H1 (cell line): ENCODE results near the gene CAPZA2. TPM values are rescaled to one million over a fixed set of nuclear protein-coding genes. Genes with fewer than 3 reads are reported as not detected.

Experiments
- CTCF ChIA-PET: fragments of 300-600 bp; sonication (Branson Sonifier 250); formaldehyde crosslinking; loops from one replicate; lab custom pipeline; 2021; ENCODE audit not compliant: partially characterized antibody; lab: Charles Lee
- POLR2A ChIA-PET: fragments of 300-600 bp; sonication (Branson Sonifier 250); formaldehyde crosslinking; loops from one replicate; lab custom pipeline; 2021; ENCODE audit warnings: inconsistent platforms; ENCODE audit not compliant: partially characterized antibody; lab: Charles Lee
- DNase-seq, 2 experiments: peaks; one replicate each; pipeline versions ENCODE4 v3.0.0 to v3.0.0-alpha.2; 2010 to 2022; ENCODE audit warnings: low spot score in 2 of 2, low read depth in 1 of 2, mixed read lengths in 1 of 2
- FAIRE-seq: peaks from 2 replicates; lab custom pipeline; 2011; peaks lifted over from hg19 to GRCh38; lab: Jason Lieb, UNC
- H2AFZ ChIP-seq: 2 replicates; pipeline ENCODE4 v1.8.1; 2012; ENCODE audit warnings: low read length, inconsistent platforms
- H2AK5ac ChIP-seq: 2 replicates; pipeline ENCODE4 v1.6.1; 2013; ENCODE audit warnings: low read depth, low read length
- H2BK120ac ChIP-seq: replicated peaks from 2 replicates; pipeline ENCODE3; 2013; ENCODE audit warnings: low read depth, low read length, inconsistent platforms
- H2BK12ac ChIP-seq: 2 replicates; pipeline ENCODE4 v1.6.1; 2013; ENCODE audit warnings: low read depth, low read length
- H2BK15ac ChIP-seq: 2 replicates; pipeline ENCODE4 v1.6.1; 2013; ENCODE audit warnings: low read length
- H2BK20ac ChIP-seq: 2 replicates; pipeline ENCODE4 v1.6.1; 2013; ENCODE audit warnings: low read length
- H2BK5ac ChIP-seq: 2 replicates; pipeline ENCODE4 v1.6.1; 2013; ENCODE audit warnings: low read depth, low read length
- H3K14ac ChIP-seq: 2 replicates; pipeline ENCODE4 v1.6.1; 2013; ENCODE audit warnings: inconsistent platforms; ENCODE audit not compliant: insufficient read length
- H3K18ac ChIP-seq: 2 replicates; pipeline ENCODE4 v1.6.1; 2013; ENCODE audit warnings: low read length; ENCODE audit errors: extremely low read depth
- H3K23ac ChIP-seq: 2 replicates; pipeline ENCODE4 v1.6.1; 2013; ENCODE audit warnings: inconsistent platforms; ENCODE audit not compliant: insufficient read length
- H3K23me2 ChIP-seq: 2 replicates; pipeline ENCODE4 v1.6.1; 2013; ENCODE audit warnings: low read depth, low read length
- H3K27ac ChIP-seq: 2 replicates; pipeline ENCODE4 v1.6.1; 2011; ENCODE audit warnings: low read depth, low read length, inconsistent platforms
- H3K27me3 ChIP-seq, 4 experiments: replicated peaks in 1 of 4; 1 replicate in 1 of 4; 2 replicates in 3 of 4; pipeline versions ENCODE4 v1.6.1 to v1.8.1; 2011 to 2013; ENCODE audit warnings: low read length in 3 of 4, mild to moderate bottlenecking in 3 of 4, inconsistent platforms in 2 of 4, mixed read lengths in 2 of 4, moderate library complexity in 1 of 4; ENCODE audit not compliant: control insufficient read depth in 3 of 4, insufficient read depth in 3 of 4; ENCODE audit errors: extremely low read depth in 1 of 4
- H3K36me3 ChIP-seq, 4 experiments: 2 replicates each; pipeline versions ENCODE4 v1.6.1 to v1.8.1; 2011 to 2013; ENCODE audit warnings: mild to moderate bottlenecking in 4 of 4, low read length in 3 of 4, moderate library complexity in 2 of 4, control low read depth in 1 of 4, inconsistent platforms in 1 of 4; ENCODE audit not compliant: insufficient read depth in 4 of 4, control insufficient read depth in 2 of 4
- H3K4ac ChIP-seq: replicated peaks from 2 replicates; pipeline ENCODE3; 2013; ENCODE audit warnings: low read length, low read depth, mixed read lengths, inconsistent platforms; ENCODE audit not compliant: insufficient read length
- H3K4me1 ChIP-seq, 4 experiments: replicated peaks in 1 of 4; 1 replicate in 1 of 4; 2 replicates in 3 of 4; pipeline versions ENCODE4 v1.6.1 to v1.8.1; 2011 to 2013; ENCODE audit warnings: low read length in 3 of 4, inconsistent platforms in 2 of 4, mixed read lengths in 1 of 4; ENCODE audit not compliant: insufficient read depth in 4 of 4, control insufficient read depth in 3 of 4
- H3K4me2 ChIP-seq, 2 experiments: 2 replicates each; pipeline versions ENCODE4 v1.6.1 to v1.8.1; 2011 to 2013; ENCODE audit warnings: low read depth in 2 of 2, low read length in 2 of 2, control low read depth in 1 of 2, inconsistent platforms in 1 of 2, mild to moderate bottlenecking in 1 of 2; ENCODE audit not compliant: insufficient read depth in 1 of 2
- H3K4me3 ChIP-seq, 4 experiments: fragments of 200-600, 300-600 bp in 1 of 4; sonication (generic), shearing (Covaris generic), sonication (Bioruptor Twin) in 1 of 4; 2 replicates each; pipeline versions ENCODE4 v1.5.1 to v1.8.1; 2011 to 2016; ENCODE audit warnings: low read length in 4 of 4, low read depth in 3 of 4, control low read depth in 2 of 4, inconsistent platforms in 2 of 4, mild to moderate bottlenecking in 2 of 4, mixed read lengths in 1 of 4, moderate library complexity in 1 of 4; ENCODE audit not compliant: insufficient read depth in 2 of 4; ENCODE audit errors: extremely low read depth in 1 of 4
- H3K56ac ChIP-seq: replicated peaks from 2 replicates; pipeline ENCODE3; 2013; ENCODE audit warnings: low read depth, mild to moderate bottlenecking, mixed read lengths, low read length, inconsistent platforms; ENCODE audit not compliant: insufficient read length
- H3K79me1 ChIP-seq: 2 replicates; pipeline ENCODE4 v1.6.1; 2013; ENCODE audit warnings: low read depth, low read length, control low read depth
- H3K79me2 ChIP-seq, 2 experiments: 2 replicates each; pipeline versions ENCODE4 v1.6.1 to v1.8.1; 2012 to 2013; ENCODE audit warnings: low read length in 2 of 2, mild to moderate bottlenecking in 2 of 2, inconsistent platforms in 1 of 2; ENCODE audit not compliant: insufficient read depth in 2 of 2, control insufficient read depth in 1 of 2
- H3K9ac ChIP-seq, 4 experiments: replicated peaks in 1 of 4; 1 replicate in 1 of 4; 2 replicates in 3 of 4; pipeline versions ENCODE4 v1.6.1 to v1.8.1; 2011 to 2013; ENCODE audit warnings: low read depth in 3 of 4, low read length in 3 of 4, control low read depth in 2 of 4, mild to moderate bottlenecking in 2 of 4, moderate library complexity in 2 of 4, inconsistent platforms in 1 of 4; ENCODE audit errors: extremely low read depth in 1 of 4
- H3K9me3 ChIP-seq, 2 experiments: 2 replicates each; pipeline versions ENCODE4 v1.6.1 to v1.8.1; 2012 to 2013; ENCODE audit warnings: mild to moderate bottlenecking in 2 of 2, moderate library complexity in 2 of 2, control low read depth in 1 of 2, inconsistent platforms in 1 of 2, low read depth in 1 of 2, low read length in 1 of 2, mixed read lengths in 1 of 2; ENCODE audit not compliant: insufficient read depth in 2 of 2
- H4K20me1 ChIP-seq, 2 experiments: replicated peaks in 1 of 2; 2 replicates each; pipeline versions ENCODE3 to v1.8.1; 2011 to 2013; ENCODE audit warnings: inconsistent platforms in 2 of 2, low read length in 2 of 2, mild to moderate bottlenecking in 1 of 2; ENCODE audit not compliant: insufficient read depth in 2 of 2, control insufficient read depth in 1 of 2
- H4K5ac ChIP-seq: 2 replicates; pipeline ENCODE4 v1.6.1; 2013; ENCODE audit warnings: low read length, low read depth, mixed read lengths, inconsistent platforms; ENCODE audit not compliant: insufficient read length
- H4K8ac ChIP-seq: 2 replicates; pipeline ENCODE4 v1.8.0; 2013; ENCODE audit warnings: mild to moderate bottlenecking, moderate library complexity, low read length, inconsistent platforms; ENCODE audit not compliant: insufficient read depth; ENCODE audit errors: extremely low read depth
- H4K91ac ChIP-seq: replicated peaks from 2 replicates; pipeline ENCODE3; 2013; ENCODE audit warnings: low read length, mixed read lengths, inconsistent platforms; ENCODE audit not compliant: insufficient read length
- BCL11A ChIP-seq, 2 experiments: IDR thresholded peaks; one replicate each; pipeline ENCODE4 v1.6.1; 2011; ENCODE audit warnings: low read depth in 2 of 2, low read length in 2 of 2, mild to moderate bottlenecking in 2 of 2
- CBX5 ChIP-seq: fragments of 300-800, 300-1000 bp; sonication (generic); IDR thresholded peaks from 2 replicates; pipeline ENCODE4 v1.7.1; 2016; ENCODE audit warnings: antibody characterized with exemption, low read length, low read depth
- CTBP2 ChIP-seq: IDR thresholded peaks from 2 replicates; pipeline ENCODE4 v1.7.0; 2011; ENCODE audit warnings: borderline replicate concordance, mild to moderate bottlenecking, moderate library complexity, mixed read lengths, low read length; ENCODE audit not compliant: insufficient read depth, insufficient read length
- JUND ChIP-seq: IDR thresholded peaks from 2 replicates; pipeline ENCODE4 v1.6.1; 2011; ENCODE audit warnings: mild to moderate bottlenecking, improper control_type of control experiment, low read length
- KDM1A ChIP-seq: fragments of 200-600, 300-600 bp; sonication (generic); IDR thresholded peaks from 2 replicates; pipeline ENCODE4 v1.7.1; 2016; ENCODE audit warnings: mild to moderate bottlenecking, low read length, borderline replicate concordance
- NANOG ChIP-seq: IDR thresholded peaks from 2 replicates; pipeline ENCODE4 v1.6.1; 2011; ENCODE audit warnings: low read length, low read depth, mild to moderate bottlenecking, inconsistent platforms; ENCODE audit not compliant: insufficient read depth, poor library complexity, severe bottlenecking
- PHF8 ChIP-seq: fragments of 200-600 bp; sonication (generic); conservative IDR thresholded peaks from 2 replicates; pipeline ENCODE4 v1.7.1; 2012; ENCODE audit warnings: low read depth, mild to moderate bottlenecking, inconsistent platforms, low read length, moderate library complexity
- POU5F1 ChIP-seq: IDR thresholded peaks from 2 replicates; pipeline ENCODE4 v1.6.1; 2011; ENCODE audit warnings: low read depth, mild to moderate bottlenecking, low read length, moderate library complexity
- SIN3A ChIP-seq, 2 experiments: IDR thresholded peaks in 1 of 2; conservative IDR thresholded peaks in 1 of 2; 2 replicates each; pipeline ENCODE4 v1.6.1; 2011 to 2012; ENCODE audit warnings: low read length in 2 of 2, improper control_type of control experiment in 1 of 2, low read depth in 1 of 2, mild to moderate bottlenecking in 1 of 2
- SIRT6 ChIP-seq: IDR thresholded peaks from one replicate; pipeline ENCODE4 v1.7.1; 2012; ENCODE audit warnings: low read length, inconsistent platforms
- WGBS, 2 experiments: shearing (Covaris generic) in 1 of 2; methylation state at CpG; one replicate each; pipeline versions ENCODE4 v1.1.6 to v1.1.7; 2013 to 2015; ENCODE audit warnings: low lambda C conversion rate in 2 of 2, mixed read lengths in 2 of 2, inconsistent platforms in 1 of 2, low coverage in 1 of 2, missing lambda C conversion rate in 1 of 2; ENCODE audit not compliant: insufficient replicate concordance in 2 of 2, insufficient coverage in 1 of 2, insufficient read length in 1 of 2; ENCODE audit errors: extremely low coverage in 1 of 2, missing lambda C conversion rate in 1 of 2; 5-methylcytosine and 5-hydroxymethylcytosine counted together
- polyA plus RNA-seq, 7 experiments: library from polyadenylated mRNA; depleted of rRNA in 3 of 7; stranded (reverse) in 5 of 7; unstranded in 2 of 7; fragments of >200 nt in 5 of 7; fragments of 200-250 nt in 2 of 7; gene quantifications; 1 replicate in 5 of 7; 2 replicates in 1 of 7; 4 replicates in 1 of 7; pipeline versions ENCODE4 v1.2.1 to v1.2.3, GENCODE V29; 2011 to 2013; ENCODE audit warnings: missing spikeins in 2 of 7, mixed read lengths in 2 of 7
- total RNA-seq: library from RNA; stranded (reverse); fragmentation: NEBNext Ultra II Directional; extraction: Animal tissue kit (Norgen Biotek cat#: 25700); gene quantifications from 2 replicates; pipeline ENCODE4 v1.2.1, GENCODE V29; 2021
- TF ChIP-seq, protein P1 (sequence below): IDR thresholded peaks from 2 replicates; pipeline ENCODE4 v1.6.1; 2012; ENCODE audit warnings: inconsistent platforms
- TF ChIP-seq, protein P2 (sequence below): IDR thresholded peaks from 2 replicates; pipeline ENCODE4 v1.6.1; 2012; ENCODE audit warnings: inconsistent platforms

The CAPZA2 gene
- total and polyA plus RNA-seq, 2 of the 8 experiments (the other 6 are each of a cell fraction or from before 2014, with no cell fraction given): 33.2 to 145 TPM

DNA sequence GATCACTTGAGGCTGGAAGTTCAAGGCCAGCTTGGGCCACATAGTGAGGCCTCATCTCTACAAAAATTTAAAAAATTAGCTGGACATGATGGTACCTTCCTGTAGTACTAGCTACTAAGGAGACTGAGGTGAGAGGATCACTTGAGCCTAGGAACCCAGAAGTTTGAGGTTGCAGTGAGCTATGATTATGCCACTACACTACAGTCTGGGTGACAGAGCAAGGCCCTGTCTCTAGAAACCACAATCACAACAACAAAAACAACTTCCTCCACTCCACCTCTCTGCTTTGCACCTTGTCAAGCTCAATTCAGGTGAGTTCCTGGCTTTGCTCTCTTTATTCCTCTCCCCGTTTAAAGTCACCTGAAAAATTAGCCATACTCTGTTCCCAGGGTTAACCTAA, 8.3 kb upstream of the CAPZA2 start:
- no peak overlapping the region for H3K9ac ChIP-seq
- no peaks in the 10 kb centered on the region for H3K27me3 ChIP-seq
- no peak overlapping the region for H2BK20ac ChIP-seq
- no peak overlapping the region for H4K91ac ChIP-seq
- POLR2A ChIA-PET: interaction anchor here (0.6 kb wide), 1 partner anchor 1340 kb away, joined by 3 read pairs; no protein-coding TSS in a partner anchor
- H3K36me3 ChIP-seq: no peaks in the 10 kb centered on the region
- no peak overlapping the region for H3K14ac ChIP-seq
- no peak overlapping the region for H2BK120ac ChIP-seq
- H3K23ac ChIP-seq: no peak overlapping the region
- DNase-seq (no peak), FAIRE-seq (no peak)
- H2BK5ac ChIP-seq: no peak overlapping the region
- no peak overlapping the region for H2AK5ac ChIP-seq
- H2BK12ac ChIP-seq: peak overlapping the region; percentile 4; the same call in 1 of the 2 replicates
- H3K27ac ChIP-seq: no peak overlapping the region
- WGBS, 2 experiments: 100% methylated on average over 1 of the region's 1 CpG; no CpG with 5 or more reads in 1 of the 2 experiments
- no peak for TF ChIP-seq SIN3A (conservative IDR thresholded peaks at IDR 0.05 in 1 of 2, IDR thresholded peaks at IDR 0.05 in 1 of 2; ENCODE audit: low read depth in 1 of 2, low read length in 2 of 2)
- no peak for TF ChIP-seq SIRT6
- no peak for TF ChIP-seq POU5F1
- TF ChIP-seq NANOG: no peak
- no peak for TF ChIP-seq CBX5
- no peak for TF ChIP-seq KDM1A
- no peak for TF ChIP-seq BCL11A (IDR thresholded peaks at IDR 0.05; ENCODE audit: low read depth in 2 of 2, low read length in 2 of 2)
- no peak for TF ChIP-seq JUND
- TF ChIP-seq, protein P1, sequence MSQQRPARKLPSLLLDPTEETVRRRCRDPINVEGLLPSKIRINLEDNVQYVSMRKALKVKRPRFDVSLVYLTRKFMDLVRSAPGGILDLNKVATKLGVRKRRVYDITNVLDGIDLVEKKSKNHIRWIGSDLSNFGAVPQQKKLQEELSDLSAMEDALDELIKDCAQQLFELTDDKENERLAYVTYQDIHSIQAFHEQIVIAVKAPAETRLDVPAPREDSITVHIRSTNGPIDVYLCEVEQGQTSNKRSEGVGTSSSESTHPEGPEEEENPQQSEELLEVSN: no peak
- TF ChIP-seq, protein P2, sequence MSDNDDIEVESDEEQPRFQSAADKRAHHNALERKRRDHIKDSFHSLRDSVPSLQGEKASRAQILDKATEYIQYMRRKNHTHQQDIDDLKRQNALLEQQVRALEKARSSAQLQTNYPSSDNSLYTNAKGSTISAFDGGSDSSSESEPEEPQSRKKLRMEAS: no peak
- TF ChIP-seq CTBP2: no peak
- no peak for TF ChIP-seq PHF8
- H3K79me1 ChIP-seq: no peaks in the 10 kb centered on the region
- no peak overlapping the region for H3K56ac ChIP-seq
- no peak overlapping the region for H3K4me3 ChIP-seq
- no peaks in the 10 kb centered on the region for H3K23me2 ChIP-seq
- no peaks in the 10 kb centered on the region for H4K20me1 ChIP-seq
- H2AFZ ChIP-seq: no peak overlapping the region
- no peak overlapping the region for H3K18ac ChIP-seq
- no peaks in the 10 kb centered on the region for H3K9me3 ChIP-seq
- no peak overlapping the region for H3K4ac ChIP-seq
- H4K8ac ChIP-seq: no peak overlapping the region
- CTCF ChIA-PET: interaction anchor here (1.0 to 1.3 kb wide), 2 partner anchors 10 to 63 kb away, joined by 3 to 4 read pairs; no protein-coding TSS in a partner anchor
- H3K4me2 ChIP-seq: no peak overlapping the region
- H3K79me2 ChIP-seq: no peaks in the 10 kb centered on the region
- H3K4me1 ChIP-seq: peaks cover 0 to 15% (median 9%) of the 10 kb centered on the region in 4 experiments; a peak in 5 of 7 replicates
- no peak overlapping the region for H2BK15ac ChIP-seq
- H4K5ac ChIP-seq: no peak overlapping the region
